ENCODE data around the gene FER1L5. TPM values are rescaled to one million over a fixed set of nuclear protein-coding genes. Genes with fewer than 3 reads are reported as not detected.
"Not testable (repeated sequence)": the region's sequence is repeated elsewhere in the genome, so short reads cannot be mapped to it uniquely, and the experiment has no call there.

The FER1L5 gene
- total RNA-seq, 1 experiment from 2014 or later, result not detected

DNA sequence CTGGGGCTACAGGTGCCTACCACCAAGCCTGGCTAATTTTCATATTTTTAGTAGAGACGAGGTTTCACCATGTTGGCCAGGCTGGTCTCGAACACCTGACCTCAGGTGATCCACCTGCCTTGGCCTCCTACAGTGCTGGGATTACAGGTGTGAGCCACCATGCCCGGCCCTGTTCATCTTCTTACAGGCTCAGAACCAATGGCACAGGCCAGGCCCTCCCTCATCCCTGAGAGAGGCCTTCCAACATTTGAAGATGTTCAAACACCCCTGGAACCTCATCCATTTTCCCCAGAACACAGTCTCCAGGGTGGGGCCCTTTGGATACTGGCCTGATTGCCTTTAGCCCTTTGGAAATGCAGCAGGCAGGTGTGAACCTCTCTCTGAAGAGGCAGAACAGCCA, 23.2 kb downstream of the FER1L5 start:
- in situ Hi-C loops (cut with HindIII; ENCODE audit: low sequenced_read_pairs); DNase-seq (ENCODE audit: low spot score): not testable (repeated sequence)

DNA sequence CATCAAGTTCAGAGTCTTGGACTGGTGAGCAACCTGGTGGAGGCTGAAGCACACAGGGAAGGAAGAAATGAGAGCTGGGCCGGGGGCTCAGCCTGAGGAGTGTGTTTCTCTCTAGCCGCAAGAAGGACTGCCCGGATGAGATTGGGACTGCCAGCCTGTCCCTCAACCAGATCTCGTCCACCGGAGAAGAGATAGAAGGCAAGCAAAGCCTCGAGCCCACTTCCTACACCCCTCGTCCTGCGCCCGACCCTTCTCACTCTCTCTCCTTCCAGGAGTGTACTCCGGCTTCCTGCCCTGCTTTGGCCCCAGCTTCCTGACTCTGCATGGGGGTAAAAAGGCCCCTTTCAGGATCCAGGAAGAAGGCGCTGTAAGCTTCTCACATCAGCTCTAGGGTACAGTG, 26.2 kb downstream of the FER1L5 start:
- no peak for DNase-seq (ENCODE audit: low spot score)
- in situ Hi-C loops (cut with HindIII; ENCODE audit: low sequenced_read_pairs), result no loop called here

DNA sequence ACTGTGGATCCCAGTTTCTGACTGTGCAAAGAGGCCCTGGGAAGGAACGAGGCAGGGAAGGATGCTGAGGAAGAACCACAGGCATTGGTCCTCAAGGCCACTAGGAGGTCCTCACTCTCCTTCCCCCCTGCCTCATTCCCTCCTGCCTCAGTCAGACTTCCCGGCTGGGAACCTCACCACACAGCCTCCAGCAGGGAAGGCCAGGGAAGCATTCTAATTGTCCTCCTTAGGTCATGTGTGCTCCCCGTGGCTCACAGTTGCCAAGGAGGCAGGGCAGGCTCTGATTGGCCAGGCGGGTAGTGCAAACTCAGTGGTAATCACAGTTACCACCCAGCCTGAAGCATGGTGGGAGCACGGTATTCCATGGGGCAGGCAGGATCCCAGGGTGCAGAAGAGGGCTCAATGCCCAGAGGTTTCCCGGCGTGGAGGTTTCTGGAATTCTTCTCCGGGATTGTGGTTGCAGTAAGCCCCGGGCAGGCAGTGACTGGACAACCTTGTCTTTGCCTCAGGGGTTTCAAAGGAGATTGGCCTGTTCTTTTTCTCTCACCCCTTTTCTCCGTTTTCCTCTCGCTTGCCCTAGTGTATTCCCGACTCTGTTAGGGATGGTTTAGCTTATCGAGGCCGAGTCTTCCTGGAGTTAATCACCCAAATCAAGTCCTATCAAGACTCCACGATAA, 27.1 kb downstream of the FER1L5 start:
- in situ Hi-C loops (cut with HindIII; ENCODE audit: low sequenced_read_pairs), result no loop called here
- DNase-seq (ENCODE audit: low spot score), result no peak

DNA sequence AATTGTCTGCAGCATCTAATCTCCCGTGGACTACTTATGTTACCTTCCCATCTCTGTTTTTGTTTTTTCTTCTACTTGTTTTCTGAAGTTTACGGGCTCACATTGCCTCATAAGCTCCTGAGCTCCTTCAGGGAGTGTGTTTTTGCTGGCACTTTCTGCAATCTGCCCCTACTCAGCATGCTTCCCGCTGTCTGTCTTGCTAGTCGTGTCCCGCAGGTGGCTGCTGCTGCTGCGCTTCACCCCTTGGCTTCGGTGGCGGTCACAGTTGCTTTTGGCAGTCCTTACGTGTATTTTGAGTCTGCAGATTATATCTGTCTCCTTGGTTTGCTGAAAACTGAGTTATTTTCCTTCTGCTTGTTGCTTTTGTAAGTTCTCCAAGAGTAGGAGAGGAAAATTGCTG, 37.3 kb downstream of the FER1L5 start:
- in situ Hi-C loops (cut with HindIII; ENCODE audit: low sequenced_read_pairs), result no loop called here
- DNase-seq (ENCODE audit: low spot score), result no peak

DNA sequence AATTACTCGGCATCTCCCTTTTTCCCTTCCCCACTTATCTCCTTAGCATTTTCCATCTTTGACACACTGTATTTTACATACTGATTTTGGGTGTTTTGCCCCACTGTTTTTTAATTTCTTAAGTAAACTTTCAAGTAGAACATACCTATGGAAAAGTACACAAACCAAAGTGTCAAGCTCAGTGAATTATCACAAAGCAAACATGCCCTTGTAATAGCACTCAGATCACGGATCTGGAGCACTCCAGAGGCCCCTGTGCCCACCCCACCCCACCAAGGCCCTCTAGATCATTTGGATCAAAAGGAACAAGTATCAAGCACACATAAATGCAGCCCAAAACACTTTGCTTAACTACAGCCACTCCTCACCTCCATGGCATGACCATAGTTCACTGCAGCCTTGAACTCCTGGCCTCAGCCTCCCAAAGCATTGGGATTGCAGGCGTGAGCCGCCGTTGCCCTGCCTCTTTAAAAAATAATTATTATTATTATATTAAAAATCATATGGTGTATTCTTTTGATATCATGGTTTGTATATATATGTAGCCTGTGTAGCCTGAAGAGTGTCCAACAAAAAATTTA, 38.1 kb downstream of the FER1L5 start:
- no peak for DNase-seq (ENCODE audit: low spot score)
- in situ Hi-C loops (cut with HindIII; ENCODE audit: low sequenced_read_pairs), result no loop called here

DNA sequence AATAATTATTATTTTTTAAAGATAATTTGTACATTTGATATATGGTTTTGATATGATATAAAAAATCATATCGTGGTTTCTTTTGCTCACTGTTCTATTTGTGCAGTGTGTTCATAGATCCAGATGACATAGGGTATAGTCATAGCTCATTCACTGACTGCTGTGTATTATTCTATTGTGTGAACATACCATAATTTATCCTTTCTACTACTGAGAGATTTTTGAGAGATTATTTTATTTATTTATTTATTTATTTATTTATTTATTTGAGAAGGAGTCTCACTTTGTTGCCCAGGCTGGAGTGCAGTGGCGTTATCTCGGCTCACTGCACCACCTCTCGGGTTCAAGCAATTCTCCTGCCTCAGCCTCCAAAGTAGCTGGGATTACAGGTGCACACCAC, 39.0 kb downstream of the FER1L5 start:
- no peak for DNase-seq (ENCODE audit: low spot score)
- in situ Hi-C loops (cut with HindIII; ENCODE audit: low sequenced_read_pairs), result no loop called here

DNA sequence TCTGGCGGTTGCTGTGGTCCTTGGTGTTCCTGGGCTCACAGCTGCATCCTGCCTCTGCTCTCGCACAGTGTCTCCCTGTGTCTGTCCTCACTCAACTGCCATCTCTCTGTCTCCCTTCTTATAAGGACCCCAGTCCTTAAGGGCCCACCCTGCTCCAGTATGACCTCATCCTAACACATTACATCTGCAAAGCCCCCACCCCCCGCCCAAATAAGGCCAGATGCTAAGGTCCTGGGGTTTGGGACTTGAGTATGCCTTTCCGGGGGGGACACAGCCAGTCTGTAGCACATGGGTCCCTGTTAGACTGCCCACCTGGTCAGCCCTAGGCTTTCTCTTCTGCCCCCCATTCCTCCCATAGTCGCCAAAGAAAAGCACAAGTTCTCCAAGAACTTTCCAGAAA, 40.7 kb downstream of the FER1L5 start:
- in situ Hi-C loops (cut with HindIII; ENCODE audit: low sequenced_read_pairs), result no loop called here
- no peak for DNase-seq (ENCODE audit: low spot score)

DNA sequence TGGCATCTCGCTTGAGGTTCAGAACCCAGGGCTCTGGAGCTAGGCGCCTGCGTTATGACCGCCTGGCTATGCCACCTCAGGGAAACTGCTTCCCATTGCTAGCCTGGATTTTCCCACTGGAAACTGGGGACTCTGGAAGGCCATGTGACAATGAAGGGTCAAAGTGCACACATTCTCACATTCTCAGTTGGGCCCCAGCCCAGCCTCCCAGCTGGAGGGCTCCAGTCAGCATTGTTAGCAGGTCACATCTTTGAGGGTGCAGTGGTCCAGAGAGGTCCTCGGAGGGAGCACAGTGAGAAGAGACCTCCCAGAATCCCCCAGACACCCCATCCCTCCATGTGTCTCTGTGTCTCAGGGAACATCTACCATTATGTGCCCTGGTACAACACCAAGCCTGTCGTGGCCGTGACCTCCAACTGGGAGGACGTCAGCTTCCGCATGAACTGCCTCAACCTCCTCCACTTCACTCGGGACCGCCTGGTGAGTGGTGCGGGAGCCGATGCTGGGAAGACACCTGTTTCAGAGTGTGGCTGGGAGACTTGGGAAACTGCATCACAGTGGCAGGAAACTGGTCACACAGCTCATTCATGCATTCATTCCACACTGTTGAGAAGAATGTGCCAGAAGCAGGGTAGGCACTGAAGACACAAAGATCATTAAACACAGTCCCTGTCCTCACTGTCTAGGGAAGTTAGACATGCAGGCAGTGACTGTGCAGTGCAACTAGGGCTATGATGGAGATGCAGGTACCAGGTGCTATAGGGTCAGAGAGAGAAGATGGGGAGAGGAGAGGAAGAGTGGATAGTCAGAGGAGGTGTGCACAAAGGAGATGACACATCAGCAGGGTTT, 41.6 kb downstream of the FER1L5 start:
- in situ Hi-C loops (cut with HindIII; ENCODE audit: low sequenced_read_pairs), result no loop called here
- DNase-seq (ENCODE audit: low spot score), result no peak

DNA sequence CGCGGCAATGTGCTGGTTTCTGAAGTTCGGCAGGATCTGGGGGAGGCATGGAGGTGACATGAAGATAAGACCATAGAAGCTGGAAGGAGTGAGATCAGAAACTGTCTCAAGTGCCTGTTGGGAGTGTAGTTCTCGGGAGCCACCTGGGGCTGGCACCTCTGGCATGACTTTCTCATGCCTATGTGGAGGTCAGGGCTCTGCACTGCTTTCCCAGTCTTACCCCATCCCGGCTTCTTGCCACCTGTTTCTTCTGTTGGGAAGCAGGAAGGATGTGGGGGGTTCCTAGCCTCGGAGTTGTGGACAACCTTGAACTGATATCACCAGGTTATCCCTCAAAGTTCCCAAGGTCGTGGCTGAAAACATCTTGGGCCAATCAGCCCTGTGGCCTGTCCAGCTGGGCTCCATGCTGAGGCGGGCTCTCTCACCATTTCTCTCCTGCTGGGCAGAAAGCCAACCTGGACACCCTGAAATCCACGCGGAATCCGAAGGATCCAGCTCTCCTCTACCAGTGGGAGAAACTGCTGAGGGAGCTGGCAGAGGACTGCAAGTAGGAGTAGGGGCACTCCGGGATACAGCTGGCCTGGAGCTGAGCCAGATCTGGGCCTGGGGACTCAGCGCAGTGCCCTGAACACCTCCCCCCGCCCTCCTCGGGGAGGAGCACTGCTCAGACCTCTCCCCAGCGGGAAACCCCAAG, 42.5 kb downstream of the FER1L5 start:
- peak; percentile 3 for DNase-seq (ENCODE audit: low spot score)
- in situ Hi-C loops (cut with HindIII; ENCODE audit: low sequenced_read_pairs), result no loop called here

DNA sequence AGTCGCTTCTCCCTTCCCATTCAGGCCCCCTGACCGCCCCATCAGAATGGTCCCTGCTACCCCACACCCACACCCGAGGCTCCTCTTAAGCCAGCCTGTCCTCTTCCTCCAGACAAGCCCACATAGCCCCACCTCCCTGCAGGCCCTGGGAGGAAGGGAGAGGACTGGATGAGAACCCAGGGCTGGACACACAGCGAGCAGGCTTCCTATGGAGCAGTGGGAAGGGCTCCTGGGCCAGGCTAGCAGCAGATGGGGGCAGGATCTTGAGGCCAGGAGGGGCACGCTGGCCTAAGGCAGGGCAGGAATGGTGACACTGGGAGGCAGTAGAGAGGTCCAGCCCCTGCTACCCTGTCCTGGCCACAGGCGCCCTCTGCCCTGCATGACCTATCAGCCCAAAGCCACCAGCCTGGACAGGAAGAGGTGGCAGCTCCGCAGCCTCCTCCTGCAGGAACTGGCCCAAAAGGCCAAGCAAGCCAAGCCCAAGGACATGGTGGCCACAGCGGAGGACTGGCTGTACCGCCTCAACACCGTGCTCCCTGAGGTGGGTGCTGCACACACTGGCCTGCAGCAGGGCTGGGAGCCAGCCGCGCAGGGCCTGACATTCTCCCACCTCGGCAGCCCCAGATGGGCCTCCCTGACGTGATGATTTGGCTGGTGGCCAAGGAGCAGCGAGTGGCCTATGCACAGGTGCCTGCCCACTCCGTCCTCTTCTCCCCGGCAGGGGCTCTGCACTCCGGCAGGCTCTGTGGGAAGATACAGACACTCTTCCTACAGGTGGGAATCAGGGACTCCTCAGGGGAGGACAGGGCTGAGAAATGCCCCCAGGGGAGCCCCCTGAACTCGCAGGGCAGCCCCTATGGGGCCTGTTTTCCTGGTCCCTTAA, 43.3 kb downstream of the FER1L5 start:
- in situ Hi-C loops (cut with HindIII; ENCODE audit: low sequenced_read_pairs), result no loop called here

DNA sequence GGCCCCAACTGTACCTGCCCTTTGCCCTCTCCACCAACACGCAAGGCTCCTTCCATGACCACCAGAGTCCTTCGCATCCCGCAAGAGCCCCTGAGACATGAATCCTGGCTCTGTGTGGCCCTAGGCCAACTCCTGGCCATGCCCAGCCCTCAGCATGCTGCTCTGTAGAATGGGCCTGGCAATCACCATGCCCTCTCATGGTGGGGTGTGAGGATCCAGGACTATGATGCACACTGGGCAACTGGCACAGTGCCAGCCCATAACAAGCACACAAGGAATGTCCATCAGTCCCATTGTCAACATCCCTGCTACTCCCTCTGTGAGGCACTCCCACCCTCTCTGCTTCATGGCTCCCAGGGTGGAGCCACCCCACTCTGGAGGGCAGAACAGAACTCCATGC, 44.7 kb downstream of the FER1L5 start:
- in situ Hi-C loops (cut with HindIII; ENCODE audit: low sequenced_read_pairs), result no loop called here
- DNase-seq (ENCODE audit: low spot score), result no peak

More for the DNA sequence above, 43.3 kb downstream of the FER1L5 start:
- DNase-seq (ENCODE audit: low spot score), result peak; percentile 63

DNA sequence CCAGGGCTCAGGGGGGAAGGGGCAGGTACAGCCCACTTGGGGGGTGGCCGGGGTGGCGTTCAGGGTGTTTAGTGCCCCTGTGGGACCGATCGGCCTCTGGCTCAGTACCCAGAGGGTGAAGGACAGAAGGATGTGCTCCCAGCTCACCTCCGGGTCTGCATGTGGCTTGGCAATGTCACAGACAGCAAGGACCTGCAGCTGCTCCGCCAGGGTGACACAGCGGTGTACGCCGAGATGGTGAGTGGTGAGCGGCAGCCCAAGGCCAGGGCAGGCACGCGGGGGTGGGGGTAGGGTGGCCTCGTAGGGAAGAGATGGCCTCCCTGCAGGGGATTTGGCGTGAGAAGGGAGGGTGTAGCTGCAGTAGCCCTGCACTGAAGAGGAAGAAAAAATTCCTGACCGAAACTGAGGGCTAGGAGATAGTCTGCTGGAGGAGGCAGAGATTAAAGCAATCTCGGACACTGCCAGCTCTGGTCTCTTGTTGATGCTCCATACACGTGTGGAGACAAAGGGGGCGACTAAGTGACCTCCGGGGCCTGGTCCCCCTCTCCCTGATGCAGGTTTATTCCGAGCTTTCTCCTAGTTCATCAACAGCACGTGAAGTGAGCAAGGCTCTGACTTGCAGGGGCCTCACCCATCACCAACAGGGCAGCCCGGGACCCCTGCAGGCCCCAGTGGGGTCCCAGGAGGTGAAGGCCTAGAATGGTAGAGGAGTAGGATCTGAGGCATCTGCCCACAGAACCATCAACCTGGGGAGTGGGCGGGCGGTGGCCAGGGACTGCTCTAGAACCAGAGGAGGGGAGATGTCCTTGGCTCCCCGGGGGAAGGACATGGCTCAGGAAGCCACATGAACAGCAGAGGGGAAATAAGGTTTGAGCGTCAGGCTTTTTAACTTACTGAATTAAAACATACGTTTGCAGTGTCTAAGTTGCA, 45.4 kb downstream of the FER1L5 start:
- in situ Hi-C loops (cut with HindIII; ENCODE audit: low sequenced_read_pairs), result no loop called here
- no peak for DNase-seq (ENCODE audit: low spot score)

DNA sequence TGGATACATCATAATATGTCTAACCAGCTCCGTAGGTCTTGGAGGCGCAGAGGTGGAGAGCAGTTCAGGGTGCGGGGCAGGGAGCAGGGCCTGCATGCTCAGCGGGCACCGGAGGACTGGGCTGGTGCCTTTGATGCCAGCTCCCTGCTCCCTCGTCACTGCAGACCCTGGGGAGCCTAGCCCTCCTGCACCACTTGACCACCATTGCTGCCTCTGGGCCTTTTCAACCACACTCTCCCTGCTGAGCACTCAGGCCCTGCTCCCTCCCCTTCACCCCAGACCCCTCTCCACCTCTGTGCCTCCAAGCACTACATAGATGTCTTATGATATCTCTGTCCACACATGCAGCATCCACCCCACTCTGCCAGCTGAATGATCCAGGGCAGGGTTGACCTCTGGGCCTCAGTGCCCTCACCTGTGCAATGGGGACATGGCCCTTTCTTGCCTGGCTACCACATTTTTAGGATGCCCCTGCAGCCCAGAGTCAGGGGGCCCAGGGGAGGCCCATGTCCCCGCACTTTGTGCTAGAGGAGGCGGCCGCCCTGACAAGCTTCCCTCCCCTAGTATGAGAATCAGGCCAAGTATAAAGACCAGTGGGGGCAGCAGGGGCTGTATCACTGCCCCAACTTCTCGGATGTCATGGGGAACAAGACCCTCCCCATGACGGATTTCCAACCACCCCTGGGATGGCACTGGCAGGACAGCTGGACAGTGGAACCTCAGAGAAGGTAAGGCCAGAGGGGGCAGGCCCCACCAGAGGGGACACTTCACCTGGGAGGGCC, 46.3 kb downstream of the FER1L5 start:
- in situ Hi-C loops (cut with HindIII; ENCODE audit: low sequenced_read_pairs), result no loop called here
- DNase-seq (ENCODE audit: low spot score), result no peak

DNA sequence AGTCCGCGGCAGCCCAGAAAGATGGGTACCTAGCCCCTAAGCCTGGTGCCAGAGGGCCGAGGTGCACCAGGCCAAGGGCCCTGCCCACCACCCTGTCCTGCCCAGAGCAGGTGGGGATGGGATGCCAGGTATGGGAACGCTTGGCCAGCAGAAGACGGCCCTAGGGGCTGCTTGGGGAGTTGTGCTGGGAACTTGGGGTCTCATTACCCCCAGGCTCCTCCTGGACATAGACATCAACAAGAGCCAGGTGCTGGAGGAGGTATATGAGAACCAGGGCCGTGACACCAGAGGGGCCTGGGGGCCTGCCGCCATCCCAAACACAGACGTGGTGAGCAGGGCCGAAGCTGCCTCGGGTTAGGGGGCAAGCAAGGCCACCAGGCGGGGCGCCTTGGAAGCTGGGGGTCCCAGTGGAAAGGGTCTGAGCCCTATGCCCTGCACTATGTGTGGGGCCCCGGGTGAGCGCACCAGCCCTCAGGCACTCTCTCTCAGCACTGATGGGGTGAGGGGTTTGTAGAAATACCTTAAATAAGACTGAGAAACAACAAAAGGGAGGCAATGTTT, 46.9 kb downstream of the FER1L5 start:
- DNase-seq (ENCODE audit: low spot score), result no peak
- in situ Hi-C loops (cut with HindIII; ENCODE audit: low sequenced_read_pairs), result no loop called here

DNA sequence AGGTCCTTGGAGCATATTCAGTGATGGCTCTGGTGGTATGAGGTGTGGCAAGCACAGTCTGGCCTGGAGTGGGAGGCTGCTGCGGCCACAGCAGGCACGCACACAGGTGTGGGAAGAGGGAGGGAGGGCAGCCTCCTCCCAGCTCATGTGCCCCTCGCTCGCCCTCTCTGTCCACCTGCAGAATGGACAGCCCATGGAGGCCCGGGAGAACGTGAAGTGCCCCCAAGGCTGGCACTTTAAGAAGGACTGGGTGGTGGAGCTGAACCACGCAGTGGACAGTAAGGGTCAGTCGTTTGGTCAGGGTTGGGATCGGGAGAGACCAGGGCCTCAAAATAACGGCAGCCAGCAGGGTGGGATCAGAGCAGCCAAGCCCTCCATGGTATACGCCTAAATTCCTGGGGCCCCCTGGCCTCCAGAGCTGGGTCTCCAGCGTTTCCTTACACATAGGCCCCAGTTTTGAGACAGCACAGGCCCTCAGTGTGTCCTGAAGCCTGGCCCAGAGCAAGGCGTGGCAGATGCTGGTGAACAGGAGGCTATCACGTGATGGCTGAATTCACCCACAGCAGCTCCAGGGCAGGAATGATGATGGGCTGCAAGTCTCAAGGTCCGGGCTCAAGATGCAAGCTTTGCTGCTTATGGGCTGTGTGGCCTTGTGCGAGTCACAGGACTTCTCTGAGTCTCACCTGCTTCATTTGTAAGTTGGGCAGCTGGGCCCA, 47.9 kb downstream of the FER1L5 start:
- no peak for DNase-seq (ENCODE audit: low spot score)
- in situ Hi-C loops (cut with HindIII; ENCODE audit: low sequenced_read_pairs), result no loop called here

DNA sequence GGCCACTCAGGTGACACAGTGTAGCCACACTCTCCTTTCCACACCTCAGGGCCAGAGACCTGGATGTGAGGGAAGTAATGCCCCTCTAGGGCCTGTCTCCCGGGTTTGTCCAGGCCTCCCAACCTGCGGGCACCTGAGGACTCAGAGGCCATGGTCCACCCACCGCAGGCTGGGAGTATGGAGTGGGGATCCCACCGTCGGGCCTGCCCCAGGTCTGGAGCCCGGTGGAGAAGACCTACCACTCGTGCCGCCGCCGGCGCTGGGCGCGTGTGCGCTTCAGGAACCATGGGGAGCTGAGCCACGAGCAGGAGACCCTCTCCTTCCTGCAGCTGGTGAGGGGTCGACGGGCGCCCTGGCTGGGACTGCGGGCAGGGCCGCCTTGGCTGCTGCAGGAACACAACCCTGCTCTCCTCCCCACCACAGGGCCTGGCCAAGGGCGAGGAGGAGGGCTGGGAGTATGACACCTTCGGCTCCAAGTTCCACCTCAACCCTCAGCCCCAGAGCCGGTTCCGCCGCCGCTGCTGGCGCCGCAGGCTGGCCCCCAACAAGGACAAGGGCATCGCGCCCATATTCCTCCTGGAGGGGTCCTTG, 48.6 kb downstream of the FER1L5 start:
- no peak for DNase-seq (ENCODE audit: low spot score)
- in situ Hi-C loops (cut with HindIII; ENCODE audit: low sequenced_read_pairs), result no loop called here

All from G401 (cell line).